ENCODE results near the gene SGF29.
A peak's percentile ranks its signal among the peaks of the same experiment; 100 is the strongest.
"Not testable (repeated sequence)": the region's sequence is repeated elsewhere in the genome, so short reads cannot be mapped to it uniquely, and the experiment has no call there.

Gene SGF29

DNA sequence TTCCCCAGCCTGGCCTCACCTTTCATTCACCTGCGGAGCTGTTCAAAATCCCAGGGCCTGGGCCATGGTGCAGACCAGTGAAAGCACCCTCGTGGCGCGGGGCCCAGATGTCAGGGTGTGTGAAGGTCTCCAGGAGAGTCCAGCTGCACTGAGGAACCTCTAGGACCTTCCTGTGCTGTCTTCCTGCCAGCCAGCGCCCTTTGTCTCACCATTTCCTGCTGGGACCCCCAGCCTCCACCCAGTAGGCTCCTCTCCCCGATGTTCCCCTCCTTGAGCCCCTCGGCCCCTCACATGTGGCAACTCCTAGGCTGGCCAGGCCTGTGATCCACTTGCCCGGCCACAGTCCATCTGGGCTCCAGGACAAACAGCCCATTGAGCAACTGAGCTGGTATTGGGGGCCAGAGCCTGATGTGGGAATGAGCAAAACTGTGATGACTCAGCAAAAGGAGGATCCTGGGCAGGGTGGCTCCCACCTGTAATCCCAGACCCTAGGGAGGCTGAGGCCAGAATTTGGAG, 42.5 kb downstream of the SGF29 start:
- Histone ChIP-seq H2AFZ (ENCODE audit: low read depth) (no peak overlapping the region), H3K4me3 (IDR thresholded peaks at IDR 0.05; ENCODE audit: insufficient read depth, low read depth, low read length) (no peak overlapping the region), H3K9ac (no peak overlapping the region), H3K4me2 (no peak overlapping the region), H3K36me3 (ENCODE audit: insufficient read depth) (no peaks in the 10 kb centered on the region), H3K27me3 (ENCODE audit: insufficient read depth, low read depth) (no peaks in the 10 kb centered on the region), H3K4me1 (ENCODE audit: low read depth, poor library complexity, severe bottlenecking) (peaks cover 16% of the 10 kb centered on the region), H3K79me2 (ENCODE audit: insufficient read depth, low read depth) (no peaks in the 10 kb centered on the region), H3K27ac (no peak overlapping the region), H4K20me1 (ENCODE audit: insufficient read depth) (no peaks in the 10 kb centered on the region)
- TF ChIP-seq, protein P1, sequence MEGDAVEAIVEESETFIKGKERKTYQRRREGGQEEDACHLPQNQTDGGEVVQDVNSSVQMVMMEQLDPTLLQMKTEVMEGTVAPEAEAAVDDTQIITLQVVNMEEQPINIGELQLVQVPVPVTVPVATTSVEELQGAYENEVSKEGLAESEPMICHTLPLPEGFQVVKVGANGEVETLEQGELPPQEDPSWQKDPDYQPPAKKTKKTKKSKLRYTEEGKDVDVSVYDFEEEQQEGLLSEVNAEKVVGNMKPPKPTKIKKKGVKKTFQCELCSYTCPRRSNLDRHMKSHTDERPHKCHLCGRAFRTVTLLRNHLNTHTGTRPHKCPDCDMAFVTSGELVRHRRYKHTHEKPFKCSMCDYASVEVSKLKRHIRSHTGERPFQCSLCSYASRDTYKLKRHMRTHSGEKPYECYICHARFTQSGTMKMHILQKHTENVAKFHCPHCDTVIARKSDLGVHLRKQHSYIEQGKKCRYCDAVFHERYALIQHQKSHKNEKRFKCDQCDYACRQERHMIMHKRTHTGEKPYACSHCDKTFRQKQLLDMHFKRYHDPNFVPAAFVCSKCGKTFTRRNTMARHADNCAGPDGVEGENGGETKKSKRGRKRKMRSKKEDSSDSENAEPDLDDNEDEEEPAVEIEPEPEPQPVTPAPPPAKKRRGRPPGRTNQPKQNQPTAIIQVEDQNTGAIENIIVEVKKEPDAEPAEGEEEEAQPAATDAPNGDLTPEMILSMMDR (conservative IDR thresholded peaks at IDR 0.05; ENCODE audit: low read depth, low read length): no peak

DNA sequence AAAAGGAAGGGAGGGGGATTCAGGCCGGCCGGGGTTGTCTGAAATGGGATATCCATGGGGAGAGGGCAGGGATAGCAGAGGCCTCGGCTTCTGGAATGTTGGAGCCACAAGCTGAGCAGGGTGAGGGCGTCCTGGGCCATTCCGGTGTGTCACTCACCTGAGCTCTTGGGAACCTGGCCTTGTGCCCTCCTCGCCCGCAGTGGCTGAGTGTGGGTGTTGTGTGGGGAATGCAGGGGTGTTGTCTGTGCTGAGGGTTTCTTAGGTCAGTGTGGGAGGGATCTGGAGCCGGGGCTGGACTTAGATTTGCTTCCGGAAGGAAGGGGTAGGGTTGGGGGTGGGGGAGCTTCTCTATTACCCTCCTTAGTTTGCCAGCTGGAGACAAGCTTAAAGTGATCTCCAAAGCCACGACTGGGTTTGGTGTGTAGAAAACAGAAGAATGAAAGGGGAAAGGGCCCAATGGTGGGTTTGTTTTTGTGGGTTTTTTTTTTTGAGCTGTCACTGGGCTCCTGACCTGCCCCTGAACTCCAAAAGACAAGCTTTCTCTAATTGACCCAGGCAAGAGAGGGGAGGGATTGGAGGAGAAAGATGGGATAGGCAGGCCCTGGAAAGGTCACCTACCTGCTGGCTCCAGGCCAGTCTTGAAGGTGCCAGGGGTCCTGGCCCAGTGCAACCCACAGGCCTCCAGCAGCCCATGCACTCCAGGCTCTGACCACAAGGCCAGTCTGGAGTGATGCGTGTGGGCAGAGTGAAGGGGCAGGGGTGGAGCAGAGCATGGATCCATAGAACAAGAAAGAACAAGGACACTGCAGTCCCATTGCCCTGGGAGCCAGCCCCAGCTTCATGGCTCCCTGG, 43.3 kb downstream of the SGF29 start, which contains the start of gene SULT1A2:
Gene SULT1A2, minus strand, starts transcription at position 211 of the 852 bp plus-strand sequence. CDS start 1,120 bp downstream, outside the sequence.
- H4K20me1 ChIP-seq (ENCODE audit: insufficient read depth): no peaks in the 10 kb centered on the region
- H3K4me3 ChIP-seq (IDR thresholded peaks at IDR 0.05; ENCODE audit: insufficient read depth, low read depth, low read length): no peak within 1 kb of the TSS
- TF ChIP-seq, protein P1 (conservative IDR thresholded peaks at IDR 0.05; ENCODE audit: low read depth, low read length): no peak
- peak within 1 kb of the TSS; percentile 41; the same call in 1 of the 2 replicates for H3K4me2 ChIP-seq
- peaks cover 16% of the 10 kb centered on the region for H3K4me1 ChIP-seq (ENCODE audit: low read depth, poor library complexity, severe bottlenecking)
- no peaks in the 10 kb centered on the region for H3K27me3 ChIP-seq (ENCODE audit: insufficient read depth, low read depth)
- H3K9ac ChIP-seq: no peak within 1 kb of the TSS
- no peaks in the 10 kb centered on the region for H3K36me3 ChIP-seq (ENCODE audit: insufficient read depth)
- no peaks in the 10 kb centered on the region for H3K79me2 ChIP-seq (ENCODE audit: insufficient read depth, low read depth)
- no peak within 1 kb of the TSS for H3K27ac ChIP-seq
- H2AFZ ChIP-seq (ENCODE audit: low read depth): no peak within 1 kb of the TSS; the same call in 1 of the 2 replicates

DNA sequence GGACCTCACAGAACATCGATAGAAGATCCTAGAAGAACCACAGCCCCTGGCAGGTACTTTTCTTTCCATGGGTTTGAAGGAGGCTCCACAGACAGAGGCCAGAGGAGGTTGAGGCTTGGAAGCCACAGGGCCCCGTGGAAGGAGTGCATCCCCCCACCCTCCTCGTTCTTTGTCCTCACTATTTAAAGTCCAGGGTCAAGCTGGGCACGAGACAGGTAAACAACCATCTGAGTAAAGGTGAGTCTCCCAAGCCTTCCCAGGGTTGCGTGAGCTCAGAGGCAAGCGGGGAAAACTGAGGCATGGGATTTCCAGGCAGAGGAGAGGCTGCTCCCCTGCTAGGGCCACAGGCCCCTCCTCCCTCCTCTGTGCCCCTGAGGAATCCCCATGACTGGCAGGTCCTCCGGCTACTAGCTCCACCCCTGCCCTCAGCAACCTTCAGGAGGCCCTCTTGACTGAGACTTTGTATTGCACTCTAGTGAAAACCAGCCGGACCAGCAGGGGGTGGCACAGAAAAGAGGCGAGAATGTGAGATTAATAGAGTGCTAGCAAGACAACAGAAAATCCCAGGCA, 44.1 kb downstream of the SGF29 start:
- no peak overlapping the region for H3K4me3 ChIP-seq (IDR thresholded peaks at IDR 0.05; ENCODE audit: insufficient read depth, low read depth, low read length)
- no peak overlapping the region; the same call in 1 of the 2 replicates for H2AFZ ChIP-seq (ENCODE audit: low read depth)
- H3K27me3 ChIP-seq (ENCODE audit: insufficient read depth, low read depth): no peaks in the 10 kb centered on the region
- no peaks in the 10 kb centered on the region for H3K36me3 ChIP-seq (ENCODE audit: insufficient read depth)
- TF ChIP-seq, protein P1 (conservative IDR thresholded peaks at IDR 0.05; ENCODE audit: low read depth, low read length): peak; percentile 29; the same call in 1 of the 2 replicates
- peaks cover 16% of the 10 kb centered on the region for H3K4me1 ChIP-seq (ENCODE audit: low read depth, poor library complexity, severe bottlenecking)
- no peaks in the 10 kb centered on the region for H3K79me2 ChIP-seq (ENCODE audit: insufficient read depth, low read depth)
- H3K9ac ChIP-seq: no peak overlapping the region
- H3K27ac ChIP-seq: no peak overlapping the region
- no peaks in the 10 kb centered on the region for H4K20me1 ChIP-seq (ENCODE audit: insufficient read depth)
- peak overlapping the region; percentile 41; the same call in 1 of the 2 replicates for H3K4me2 ChIP-seq

DNA sequence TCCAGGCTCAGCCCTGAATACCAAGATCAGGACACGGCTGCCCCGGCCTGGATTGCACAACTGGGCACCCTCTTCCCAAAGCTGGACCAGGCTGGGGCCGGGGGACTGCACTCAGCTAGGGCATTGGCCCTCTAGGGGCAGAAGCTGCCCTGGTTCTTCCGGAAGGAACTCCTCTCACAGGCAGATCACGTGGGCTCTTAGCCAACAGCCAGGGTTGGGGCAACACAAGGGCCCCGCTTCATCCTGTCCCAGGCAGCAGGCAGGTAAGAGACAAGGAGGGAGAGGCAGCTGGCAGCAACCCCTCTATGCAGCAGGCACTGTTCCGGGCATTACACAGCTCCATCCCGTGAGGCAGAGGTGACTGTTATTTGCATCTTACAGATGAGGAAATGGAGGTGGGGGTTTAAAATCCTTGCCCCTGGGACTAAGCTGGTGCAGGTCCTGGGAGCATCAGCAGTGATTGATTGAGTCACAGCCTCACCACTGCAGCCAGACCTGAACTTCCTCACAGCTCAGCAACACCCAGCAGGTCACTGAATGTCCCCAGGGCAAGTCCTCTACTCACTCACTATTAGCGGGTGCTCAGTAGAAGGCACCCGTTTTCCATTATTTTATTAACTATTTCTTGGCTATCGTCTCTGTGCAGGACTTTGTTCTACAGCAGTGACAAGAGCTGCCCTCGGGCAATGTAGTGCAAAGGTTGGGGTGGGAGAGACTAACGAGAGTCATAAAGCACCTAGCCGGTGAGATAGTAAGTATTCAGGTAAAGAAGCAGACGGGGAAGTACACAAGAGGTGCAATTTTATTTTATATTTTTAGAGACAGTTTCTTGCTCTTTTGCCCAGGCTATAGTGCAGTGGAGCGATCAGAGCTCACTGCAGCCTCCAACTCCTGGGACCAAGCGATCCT, 45.9 kb downstream of the SGF29 start:
- H3K27ac ChIP-seq; H4K20me1 ChIP-seq (ENCODE audit: insufficient read depth); H3K9ac ChIP-seq; H3K4me3 ChIP-seq (IDR thresholded peaks at IDR 0.05; ENCODE audit: insufficient read depth, low read depth, low read length); H3K4me2 ChIP-seq; H2AFZ ChIP-seq (ENCODE audit: low read depth); H3K36me3 ChIP-seq (ENCODE audit: insufficient read depth); H3K27me3 ChIP-seq (ENCODE audit: insufficient read depth, low read depth); H3K79me2 ChIP-seq (ENCODE audit: insufficient read depth, low read depth): not testable (repeated sequence)
- peaks cover 16% of the 10 kb centered on the region for H3K4me1 ChIP-seq (ENCODE audit: low read depth, poor library complexity, severe bottlenecking)

DNA sequence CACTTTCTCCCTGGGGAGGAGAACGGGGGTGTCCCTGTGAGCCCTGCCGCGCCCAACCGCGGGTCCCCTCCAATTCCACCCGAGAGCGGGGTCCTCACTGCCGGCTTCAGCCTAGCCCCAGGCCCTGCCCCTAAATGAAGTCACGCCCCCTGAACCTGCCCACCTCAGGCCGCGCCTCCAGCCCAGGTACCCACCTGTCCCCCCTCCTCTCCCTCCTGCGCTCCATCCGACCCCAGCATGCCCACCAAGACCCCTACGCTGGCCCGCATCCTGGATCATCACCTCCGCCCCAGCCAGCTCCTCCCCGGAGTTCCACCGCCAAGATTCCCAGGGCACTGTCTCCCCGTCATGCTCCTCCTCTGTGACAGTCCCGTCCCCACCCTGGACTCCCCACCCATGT, 47.2 kb downstream of the SGF29 start:
- peaks cover 16% of the 10 kb centered on the region for H3K4me1 ChIP-seq (ENCODE audit: low read depth, poor library complexity, severe bottlenecking)
- not testable (repeated sequence) for H3K36me3 ChIP-seq (ENCODE audit: insufficient read depth); H3K79me2 ChIP-seq (ENCODE audit: insufficient read depth, low read depth); H3K4me2 ChIP-seq; H4K20me1 ChIP-seq (ENCODE audit: insufficient read depth); H3K27ac ChIP-seq; H2AFZ ChIP-seq (ENCODE audit: low read depth); H3K9ac ChIP-seq; H3K4me3 ChIP-seq (IDR thresholded peaks at IDR 0.05; ENCODE audit: insufficient read depth, low read depth, low read length); H3K27me3 ChIP-seq (ENCODE audit: insufficient read depth, low read depth)

DNA sequence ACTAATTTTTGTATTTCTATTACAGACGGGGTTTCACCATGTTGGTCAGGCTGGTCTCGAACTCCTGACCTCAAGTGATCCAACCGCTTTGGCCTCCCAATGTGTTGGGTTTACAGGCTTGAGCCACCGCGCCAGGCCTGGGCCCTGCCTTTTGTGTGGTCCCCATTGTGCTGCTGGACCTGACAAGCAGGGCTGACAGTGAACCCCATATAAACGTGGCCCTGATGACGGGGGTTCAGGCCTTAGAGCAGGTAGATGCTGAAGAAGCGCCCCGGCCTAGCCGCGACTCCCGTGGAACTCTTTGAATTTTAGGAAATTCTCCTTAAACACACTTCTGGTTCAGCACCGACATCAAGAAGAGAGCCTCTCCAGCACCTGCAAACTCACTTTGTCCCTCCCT, 47.9 kb downstream of the SGF29 start:
- not testable (repeated sequence) for H3K4me2 ChIP-seq; H2AFZ ChIP-seq (ENCODE audit: low read depth); H3K36me3 ChIP-seq (ENCODE audit: insufficient read depth); H3K9ac ChIP-seq; H4K20me1 ChIP-seq (ENCODE audit: insufficient read depth); H3K27me3 ChIP-seq (ENCODE audit: insufficient read depth, low read depth); H3K79me2 ChIP-seq (ENCODE audit: insufficient read depth, low read depth); H3K4me3 ChIP-seq (IDR thresholded peaks at IDR 0.05; ENCODE audit: insufficient read depth, low read depth, low read length); H3K27ac ChIP-seq
- peaks cover 16% of the 10 kb centered on the region for H3K4me1 ChIP-seq (ENCODE audit: low read depth, poor library complexity, severe bottlenecking)

DNA sequence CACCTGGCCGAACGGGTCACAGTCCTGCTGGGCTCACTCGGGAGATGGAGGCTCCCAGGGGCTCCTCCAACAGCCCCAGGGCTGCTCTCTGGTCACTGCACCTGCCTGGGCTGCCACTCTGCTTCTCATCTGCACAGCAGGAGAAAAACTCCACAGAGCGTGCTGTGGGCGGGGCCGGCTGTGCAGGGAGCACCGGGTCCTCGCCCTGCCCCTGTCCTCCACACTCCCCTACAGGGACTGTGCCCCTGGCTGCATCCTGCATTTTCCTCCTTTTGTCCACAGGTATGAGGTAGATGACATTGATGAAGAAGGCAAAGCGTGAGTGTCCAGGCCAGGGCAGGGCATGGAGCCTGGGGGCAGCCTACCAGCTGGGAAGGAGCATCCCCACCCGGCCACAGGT, 48.3 kb downstream of the SGF29 start:
- H2AFZ ChIP-seq (ENCODE audit: low read depth); H3K27me3 ChIP-seq (ENCODE audit: insufficient read depth, low read depth); H3K9ac ChIP-seq; H3K27ac ChIP-seq; H3K4me3 ChIP-seq (IDR thresholded peaks at IDR 0.05; ENCODE audit: insufficient read depth, low read depth, low read length); H3K4me2 ChIP-seq; H3K79me2 ChIP-seq (ENCODE audit: insufficient read depth, low read depth); H4K20me1 ChIP-seq (ENCODE audit: insufficient read depth); H3K36me3 ChIP-seq (ENCODE audit: insufficient read depth): not testable (repeated sequence)
- H3K4me1 ChIP-seq (ENCODE audit: low read depth, poor library complexity, severe bottlenecking): peaks cover 13% of the 10 kb centered on the region

Data from KMS-11 (cell line).